Measurements from ENCODE around the gene PHLDB2.

GRCh38 chr3:111899966-111900365 lies 40.9 kb downstream of the PHLDB2 start:
- no peak for TF ChIP-seq CTCF (IDR thresholded peaks at IDR 0.05)
- TF ChIP-seq POLR2A (IDR thresholded peaks at IDR 0.05) = no peak
